HG02571 (cell line): Measurements from ENCODE around the gene RAB4A.
A peak's percentile ranks its signal among the peaks of the same experiment; 100 is the strongest.

ENCODE experiments used
- ATAC-seq: cut with Tn5 transposase; IDR thresholded peaks from one replicate; pipeline ENCODE4 v1.9.1; 2021; ENCODE audit warnings: mild to moderate bottlenecking, moderate library complexity; ENCODE audit not compliant: unreplicated experiment

RAB4A gene, protein sequence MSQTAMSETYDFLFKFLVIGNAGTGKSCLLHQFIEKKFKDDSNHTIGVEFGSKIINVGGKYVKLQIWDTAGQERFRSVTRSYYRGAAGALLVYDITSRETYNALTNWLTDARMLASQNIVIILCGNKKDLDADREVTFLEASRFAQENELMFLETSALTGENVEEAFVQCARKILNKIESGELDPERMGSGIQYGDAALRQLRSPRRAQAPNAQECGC

DNA sequence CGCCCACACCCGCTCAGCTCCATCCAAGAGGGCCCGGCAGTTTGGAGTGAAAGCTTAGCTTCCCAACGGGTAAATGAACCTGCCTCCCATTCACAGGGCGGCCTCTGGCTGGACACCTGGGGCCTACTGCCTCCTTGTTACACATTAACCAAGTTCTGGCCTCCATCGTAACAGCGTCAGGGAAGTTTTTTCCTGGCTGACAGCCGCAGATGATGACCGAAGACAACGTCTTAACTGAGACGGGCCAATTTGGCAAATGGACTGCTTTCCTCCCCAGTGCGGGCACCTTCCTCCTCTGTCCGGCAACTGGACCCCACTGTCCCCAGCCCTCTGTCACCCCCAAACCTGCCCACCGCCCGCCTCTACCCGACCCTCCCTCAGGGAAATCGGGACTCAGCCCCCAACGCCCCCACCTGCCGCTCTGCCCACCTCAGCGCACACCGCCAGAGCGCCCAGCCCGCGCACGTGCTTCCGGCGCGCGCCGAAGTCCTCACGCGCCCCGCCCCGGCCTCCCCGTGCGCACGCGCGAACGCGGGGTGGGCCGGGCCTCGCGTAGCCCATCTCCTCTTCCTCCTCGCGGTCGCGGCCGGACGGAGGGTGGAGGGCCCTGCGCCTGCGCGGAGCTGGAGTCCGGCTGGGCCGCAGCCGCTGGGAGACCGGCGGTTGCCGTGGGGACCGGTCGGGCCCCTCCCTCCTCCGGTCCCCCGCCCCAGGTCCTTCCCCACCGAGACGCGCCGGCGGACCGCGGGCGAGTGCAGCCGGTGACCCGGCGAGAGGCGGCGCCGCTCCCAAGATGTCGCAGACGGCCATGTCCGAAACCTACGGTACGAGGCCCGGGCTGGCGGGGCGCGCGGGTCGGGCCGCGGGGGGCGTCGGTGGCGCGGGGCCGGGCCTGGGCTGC is at the start of gene RAB4A:
TSS of gene RAB4A (plus strand) at position 565 of the 901 bp plus-strand sequence. CDS start at position 794, 229 bp downstream.
- peak; percentile 90 for ATAC-seq

GRCh38 chr1:229222081-229222480 is 48.8 kb upstream of the RAB4A start:
- no peak for ATAC-seq

- ATAC-seq, result no peak
Observed at GRCh38 chr1:229223498-229223897, 47.4 kb upstream of the RAB4A start.

GRCh38 chr1:229224308-229224707 is 46.6 kb upstream of the RAB4A start:
- no peak for ATAC-seq

- ATAC-seq, result no peak
Observed at GRCh38 chr1:229225331-229225782, 45.6 kb upstream of the RAB4A start.

DNA sequence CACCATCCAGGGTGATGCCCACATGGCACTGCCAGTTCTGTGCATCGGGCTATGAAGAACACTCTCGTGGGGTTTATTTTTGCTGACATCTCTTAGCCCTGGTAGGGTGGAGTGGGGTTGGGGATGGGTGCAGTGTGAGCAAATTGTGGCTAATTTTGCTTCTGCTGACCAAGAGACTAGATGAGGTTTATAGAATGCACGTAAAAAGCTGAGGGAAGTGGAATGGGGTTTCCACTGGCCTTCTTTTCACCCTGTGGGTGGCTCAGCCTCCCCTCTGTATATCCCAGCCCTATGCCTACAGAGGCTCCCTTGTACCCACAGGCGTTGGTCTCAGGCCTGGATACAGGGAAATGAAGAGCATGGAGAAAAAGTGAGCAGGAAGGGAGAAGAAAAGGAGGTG is 44.1 kb upstream of the RAB4A start:
- no peak for ATAC-seq

DNA sequence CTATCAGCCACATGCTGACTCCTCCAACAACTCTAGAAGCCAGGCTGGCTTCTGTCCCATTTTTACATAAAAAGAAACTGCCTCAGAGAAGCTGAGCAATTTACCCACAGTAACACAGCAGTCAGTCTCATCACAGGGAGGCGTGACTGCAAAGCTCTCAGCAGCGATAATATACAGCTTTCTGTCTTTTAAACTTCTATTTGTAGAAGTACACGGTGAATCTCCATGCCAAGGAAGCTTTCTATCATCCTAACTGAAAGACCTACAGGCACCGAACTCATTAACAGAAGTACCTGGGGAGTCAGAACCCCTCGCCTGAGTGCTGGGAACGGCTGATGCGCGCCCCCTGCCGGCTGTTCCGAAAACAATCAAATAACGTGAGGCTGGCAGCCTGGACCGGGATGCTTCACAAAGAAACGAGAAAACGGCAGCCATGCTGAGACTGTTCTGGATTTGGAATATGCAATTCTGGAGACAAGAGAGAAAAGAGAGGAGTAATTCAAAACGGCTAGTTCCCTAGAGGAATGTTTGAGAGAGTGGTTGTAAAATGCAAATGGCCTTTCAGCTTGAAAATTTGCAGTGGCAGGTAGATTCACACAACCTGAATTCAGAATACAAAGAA is 43.5 kb upstream of the RAB4A start:
- ATAC-seq, result no peak

- ATAC-seq, result no peak
Observed at GRCh38 chr1:229228522-229228921, 42.4 kb upstream of the RAB4A start.

DNA sequence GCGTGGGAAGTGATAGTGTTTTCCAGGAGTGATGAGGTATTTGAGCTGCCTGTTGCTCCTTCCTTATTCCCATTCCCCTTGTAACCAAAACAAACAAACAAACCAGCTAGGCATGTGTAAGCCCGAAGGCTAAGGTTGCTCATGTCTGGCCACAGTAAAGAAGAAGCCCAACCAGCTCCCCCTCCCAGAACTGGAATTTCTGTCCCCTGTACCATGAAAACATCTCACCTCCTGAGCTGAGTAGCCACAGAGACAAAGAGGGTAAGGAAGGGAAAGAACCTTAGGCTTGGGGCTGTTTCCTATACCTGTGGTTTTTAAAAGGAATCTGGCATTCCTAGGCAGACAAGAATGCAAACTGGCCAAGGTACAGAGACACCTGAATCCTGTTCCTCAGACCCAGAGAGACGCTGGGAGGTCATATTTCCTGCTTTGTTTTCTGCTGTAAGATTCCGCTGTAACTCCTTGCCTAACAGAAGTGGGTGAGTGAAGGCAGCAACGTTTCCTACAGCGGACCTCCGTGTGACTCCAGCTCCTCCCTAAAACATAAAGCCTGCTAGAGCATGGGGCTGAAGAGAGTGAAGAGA is 41.7 kb upstream of the RAB4A start:
- ATAC-seq, result no peak

DNA sequence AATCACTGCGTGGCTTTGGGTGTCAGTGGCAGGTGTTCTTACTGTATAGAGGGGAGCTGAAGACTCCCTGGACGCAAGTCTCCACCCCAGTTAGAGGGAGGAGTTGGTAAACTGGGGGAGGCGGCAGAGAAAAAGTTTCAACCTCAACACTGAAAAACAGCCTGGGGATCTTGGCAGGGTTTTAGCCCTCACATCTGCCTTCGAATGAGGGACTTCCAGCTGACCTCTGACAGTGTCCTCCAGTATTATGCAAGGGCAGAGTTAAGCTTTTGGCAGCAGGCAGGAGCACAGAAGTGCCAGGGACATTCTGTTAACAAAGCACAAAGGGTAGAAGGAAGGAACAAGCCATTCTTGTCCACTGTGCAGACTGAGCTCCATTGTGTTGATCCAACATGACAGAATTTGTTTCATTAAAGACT is 41.2 kb upstream of the RAB4A start:
- peak; percentile 42 for ATAC-seq

DNA sequence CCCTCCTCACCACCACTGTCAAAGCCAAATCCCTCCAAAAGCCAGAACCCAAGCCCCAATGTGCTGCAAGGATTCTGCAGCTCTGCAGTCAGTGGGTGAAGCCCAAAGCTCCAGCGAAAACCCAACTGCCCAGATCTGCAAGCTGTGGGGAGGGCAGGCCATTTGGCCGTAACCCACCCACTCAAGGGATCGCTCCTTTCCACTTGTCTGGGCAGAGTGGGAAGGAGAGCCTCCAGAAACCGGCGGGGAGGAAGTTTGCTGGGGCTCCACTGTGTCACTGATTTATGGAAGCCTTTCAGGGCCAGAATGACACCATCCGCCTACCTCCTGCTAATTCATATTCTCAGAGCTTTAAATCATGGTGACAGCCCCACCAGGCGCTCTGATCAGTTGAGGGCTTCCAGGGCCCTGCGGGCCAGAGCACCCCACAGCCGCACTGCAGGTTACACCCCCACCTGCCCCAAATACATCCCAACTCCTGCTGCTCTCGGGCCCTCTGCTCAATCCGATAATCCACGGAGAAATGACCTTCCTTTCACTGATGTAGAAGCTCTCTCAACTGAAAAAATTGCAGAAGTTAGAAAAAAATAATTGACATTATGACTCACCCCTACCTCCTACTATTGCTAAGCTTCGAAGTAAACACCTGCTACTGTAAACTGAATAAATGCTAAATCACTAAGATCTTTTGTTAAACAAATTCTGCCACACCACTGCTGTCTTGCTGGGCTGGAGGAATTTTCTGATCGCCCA is 40.6 kb upstream of the RAB4A start:
- ATAC-seq, result no peak

- no peak for ATAC-seq
Observed at GRCh38 chr1:229230893-229231753, 39.8 kb upstream of the RAB4A start.

DNA sequence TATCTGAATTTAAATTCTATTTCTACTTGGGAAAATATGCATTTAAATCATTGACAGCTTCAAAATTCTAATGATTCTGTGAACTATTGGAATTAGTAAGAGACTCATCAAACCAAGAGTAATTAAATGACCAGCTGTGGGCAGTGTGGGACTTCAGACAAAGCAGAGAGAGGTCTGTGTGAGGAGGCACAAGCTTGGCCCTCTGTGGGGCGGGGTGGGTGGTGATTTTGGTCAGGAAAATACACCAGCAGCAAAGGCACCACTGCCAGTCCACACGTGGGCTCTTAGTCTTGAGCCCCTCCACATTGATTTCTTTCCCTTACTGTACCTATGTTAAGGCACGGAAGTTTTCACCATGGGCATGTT is 39.2 kb upstream of the RAB4A start:
- ATAC-seq, result no peak

DNA sequence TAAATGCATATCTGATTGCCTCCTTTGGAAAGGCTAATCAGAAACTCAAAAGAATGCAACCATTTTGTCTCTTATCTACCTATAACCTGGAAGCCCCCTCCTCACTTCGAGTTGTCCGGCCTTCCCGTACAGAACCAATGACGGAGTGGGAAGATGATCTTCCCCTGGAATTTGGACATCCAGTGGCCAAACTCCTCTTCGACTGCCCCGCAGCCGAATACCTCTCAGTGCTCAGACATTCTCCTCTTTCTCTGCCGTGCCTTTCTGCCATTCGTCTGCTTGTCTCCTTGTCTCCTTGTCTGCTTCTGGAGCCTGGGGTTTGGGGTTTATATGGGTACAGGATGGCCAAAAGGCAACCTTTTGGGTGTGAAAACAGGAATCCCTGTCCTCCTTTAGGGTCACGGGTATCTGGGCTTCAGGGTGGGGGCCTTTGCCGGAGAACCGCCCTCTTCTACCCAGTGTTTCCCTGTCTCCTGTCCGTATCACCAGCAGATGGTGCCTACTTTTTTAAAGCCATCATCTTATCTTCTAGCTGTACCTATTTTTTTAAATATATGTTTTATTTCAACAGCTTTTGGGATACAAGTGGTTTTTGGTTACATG is 35.9 kb upstream of the RAB4A start:
- no peak for ATAC-seq

DNA sequence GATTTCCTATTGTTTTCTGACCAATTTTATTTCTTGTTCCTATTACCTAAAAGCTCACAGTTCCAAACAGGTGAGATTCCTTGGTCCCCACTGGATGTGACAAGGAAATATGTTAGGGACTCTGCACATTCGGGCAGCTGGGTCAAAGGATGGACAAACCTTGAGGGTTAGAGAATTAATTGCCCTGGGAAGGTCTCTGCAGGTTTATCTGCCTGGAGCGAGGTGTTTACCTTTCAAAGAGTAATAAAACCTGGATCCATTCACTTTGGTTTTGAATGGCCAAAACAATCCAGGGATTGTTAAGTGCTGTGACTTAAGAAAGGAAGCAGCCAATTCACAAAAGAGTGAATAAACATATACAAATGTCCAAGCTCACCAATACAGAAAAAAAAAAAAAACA is 33.6 kb upstream of the RAB4A start:
- no peak for ATAC-seq

- no peak for ATAC-seq
Observed at GRCh38 chr1:229238231-229238630, 32.7 kb upstream of the RAB4A start.

- ATAC-seq, result no peak
Observed at GRCh38 chr1:229238674-229239415, 32.1 kb upstream of the RAB4A start.

- ATAC-seq, result no peak
Observed at GRCh38 chr1:229240532-229240931, 30.4 kb upstream of the RAB4A start.

DNA sequence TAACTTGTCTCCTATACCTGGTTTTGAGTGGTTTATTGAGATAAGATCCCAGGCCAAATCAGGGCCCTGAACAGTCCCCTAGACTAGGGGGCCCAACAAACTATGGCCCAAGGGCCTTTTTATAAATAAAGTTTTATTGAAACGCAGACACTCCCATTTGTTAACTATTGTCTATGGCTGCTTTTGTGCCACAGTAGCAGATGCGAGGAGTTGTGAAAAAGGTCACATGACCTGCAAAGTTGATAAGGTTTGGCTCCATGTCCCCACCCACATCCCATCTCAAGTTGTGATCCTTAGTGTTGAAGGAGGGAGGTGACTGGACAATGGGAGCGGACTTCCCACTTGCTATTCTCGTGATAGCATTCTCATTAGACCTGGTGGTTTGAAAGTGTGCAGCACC is 29.5 kb upstream of the RAB4A start:
- ATAC-seq, result no peak
